ENCODE results near the gene PEDS1.
"Not testable (repeated sequence)": the region's sequence is repeated elsewhere in the genome, so short reads cannot be mapped to it uniquely, and the experiment has no call there.

The PEDS1 gene

DNA sequence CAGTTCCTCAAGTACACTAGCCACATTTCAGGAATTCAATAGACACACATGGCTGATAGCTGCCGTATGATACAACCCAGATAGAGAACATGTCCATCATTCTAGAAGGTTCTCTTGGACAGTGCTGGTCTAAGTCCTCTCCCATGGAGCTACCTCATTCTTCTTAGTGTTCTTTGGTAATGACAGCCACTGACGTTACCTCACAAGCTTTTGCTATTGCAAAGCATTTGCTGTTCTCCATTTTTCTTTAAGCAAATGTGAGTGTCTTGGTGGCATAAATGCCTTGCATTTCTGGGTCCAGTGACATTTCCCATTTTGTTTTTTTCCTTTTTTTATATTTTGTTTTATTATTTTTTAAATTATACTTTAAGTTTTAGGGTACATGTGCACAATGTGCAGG lies 28.8 kb upstream of the PEDS1 start:
- no peaks in the 10 kb centered on the region for H3K9me3 ChIP-seq (ENCODE audit: control insufficient read depth, insufficient read depth, low read depth, low read length)
- H3K27ac ChIP-seq (ENCODE audit: extremely low read depth, low read depth, low read length) = no peak overlapping the region
- no peaks in the 10 kb centered on the region; a peak in 1 of 3 replicates for H3K36me3 ChIP-seq (ENCODE audit: control insufficient read depth in 2 of 2, insufficient read depth in 1 of 2, low read length in 2 of 2)
- CTCF ChIA-PET = interaction anchor here (0.5 to 7.0 kb wide), 7 partner anchors 13 to 428 kb away, joined by 3 to 68 read pairs (median 4); no protein-coding TSS in a partner anchor
- peaks cover 4% of the 10 kb centered on the region; the same call in 1 of the 2 replicates for H3K4me1 ChIP-seq (ENCODE audit: control insufficient read depth, insufficient read depth, low read length)
- no peak overlapping the region for H3K4me3 ChIP-seq (ENCODE audit: low read depth, low read length)
- no peak for TF ChIP-seq ZNF548 (tag by site-specific recombination; IDR thresholded peaks at IDR 0.05)
- TF ChIP-seq ZNF560 (tag by site-specific recombination; IDR thresholded peaks at IDR 0.05; ENCODE audit: borderline replicate concordance) = no peak
- TF ChIP-seq ZNF596 (tag by site-specific recombination; IDR thresholded peaks at IDR 0.05) = no peak
- TF ChIP-seq ZNF362 (tag by site-specific recombination; IDR thresholded peaks at IDR 0.05) = no peak
- TF ChIP-seq, protein P1, sequence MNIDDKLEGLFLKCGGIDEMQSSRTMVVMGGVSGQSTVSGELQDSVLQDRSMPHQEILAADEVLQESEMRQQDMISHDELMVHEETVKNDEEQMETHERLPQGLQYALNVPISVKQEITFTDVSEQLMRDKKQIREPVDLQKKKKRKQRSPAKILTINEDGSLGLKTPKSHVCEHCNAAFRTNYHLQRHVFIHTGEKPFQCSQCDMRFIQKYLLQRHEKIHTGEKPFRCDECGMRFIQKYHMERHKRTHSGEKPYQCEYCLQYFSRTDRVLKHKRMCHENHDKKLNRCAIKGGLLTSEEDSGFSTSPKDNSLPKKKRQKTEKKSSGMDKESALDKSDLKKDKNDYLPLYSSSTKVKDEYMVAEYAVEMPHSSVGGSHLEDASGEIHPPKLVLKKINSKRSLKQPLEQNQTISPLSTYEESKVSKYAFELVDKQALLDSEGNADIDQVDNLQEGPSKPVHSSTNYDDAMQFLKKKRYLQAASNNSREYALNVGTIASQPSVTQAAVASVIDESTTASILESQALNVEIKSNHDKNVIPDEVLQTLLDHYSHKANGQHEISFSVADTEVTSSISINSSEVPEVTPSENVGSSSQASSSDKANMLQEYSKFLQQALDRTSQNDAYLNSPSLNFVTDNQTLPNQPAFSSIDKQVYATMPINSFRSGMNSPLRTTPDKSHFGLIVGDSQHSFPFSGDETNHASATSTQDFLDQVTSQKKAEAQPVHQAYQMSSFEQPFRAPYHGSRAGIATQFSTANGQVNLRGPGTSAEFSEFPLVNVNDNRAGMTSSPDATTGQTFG (tag by site-specific recombination; IDR thresholded peaks at IDR 0.05; ENCODE audit: borderline replicate concordance) = no peak
- POLR2A ChIA-PET = no interaction called here

DNA sequence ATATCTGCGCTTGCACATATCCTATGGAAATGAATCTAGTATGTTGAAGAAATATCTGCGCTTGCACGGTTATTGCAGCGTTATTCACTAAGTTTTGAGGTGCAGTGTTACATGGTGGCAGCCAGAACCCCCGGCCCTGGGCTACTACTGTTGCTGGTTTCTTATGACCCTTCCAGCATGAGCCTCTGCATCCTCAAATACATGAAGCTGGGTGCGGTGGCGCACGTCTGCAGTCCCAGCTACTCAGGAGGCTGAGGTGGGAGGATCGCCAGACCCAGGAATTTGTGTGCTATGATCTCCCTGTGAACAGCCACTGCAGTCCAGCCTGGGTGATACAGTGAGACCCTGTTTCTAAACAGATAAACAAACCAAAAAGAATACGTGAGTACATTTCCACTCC lies 27.8 kb upstream of the PEDS1 start:
- H3K27ac ChIP-seq (ENCODE audit: extremely low read depth, low read depth, low read length) = no peak overlapping the region
- TF ChIP-seq, protein P2, sequence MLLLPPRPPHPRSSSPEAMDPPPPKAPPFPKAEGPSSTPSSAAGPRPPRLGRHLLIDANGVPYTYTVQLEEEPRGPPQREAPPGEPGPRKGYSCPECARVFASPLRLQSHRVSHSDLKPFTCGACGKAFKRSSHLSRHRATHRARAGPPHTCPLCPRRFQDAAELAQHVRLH (tag by site-specific recombination; IDR thresholded peaks at IDR 0.05) = no peak
- TF ChIP-seq, protein P3, sequence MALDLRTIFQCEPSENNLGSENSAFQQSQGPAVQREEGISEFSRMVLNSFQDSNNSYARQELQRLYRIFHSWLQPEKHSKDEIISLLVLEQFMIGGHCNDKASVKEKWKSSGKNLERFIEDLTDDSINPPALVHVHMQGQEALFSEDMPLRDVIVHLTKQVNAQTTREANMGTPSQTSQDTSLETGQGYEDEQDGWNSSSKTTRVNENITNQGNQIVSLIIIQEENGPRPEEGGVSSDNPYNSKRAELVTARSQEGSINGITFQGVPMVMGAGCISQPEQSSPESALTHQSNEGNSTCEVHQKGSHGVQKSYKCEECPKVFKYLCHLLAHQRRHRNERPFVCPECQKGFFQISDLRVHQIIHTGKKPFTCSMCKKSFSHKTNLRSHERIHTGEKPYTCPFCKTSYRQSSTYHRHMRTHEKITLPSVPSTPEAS (tag by site-specific recombination; IDR thresholded peaks at IDR 0.05) = no peak
- TF ChIP-seq GLIS1 (tag by site-specific recombination; IDR thresholded peaks at IDR 0.05) = no peak
- TF ChIP-seq BCL11B (tag by site-specific recombination; IDR thresholded peaks at IDR 0.05; ENCODE audit: low read depth) = no peak
- no peak for TF ChIP-seq ZNF513 (tag by site-specific recombination; IDR thresholded peaks at IDR 0.05)
- no peak for TF ChIP-seq ZNF747 (tag by site-specific recombination; IDR thresholded peaks at IDR 0.05)
- TF ChIP-seq ZFP37 (tag by site-specific recombination; IDR thresholded peaks at IDR 0.05) = no peak
- ChIA-PET CTCF (interaction anchor here (0.6 to 7.0 kb wide), 8 partner anchors 12 to 393 kb away, joined by 3 to 68 read pairs (median 4); no protein-coding TSS in a partner anchor), POLR2A (no interaction called here)
- H3K36me3 ChIP-seq (ENCODE audit: control insufficient read depth in 2 of 2, insufficient read depth in 1 of 2, low read length in 2 of 2) = no peaks in the 10 kb centered on the region; a peak in 1 of 3 replicates
- H3K4me1 ChIP-seq (ENCODE audit: control insufficient read depth, insufficient read depth, low read length) = no peaks in the 10 kb centered on the region
- no peaks in the 10 kb centered on the region for H3K9me3 ChIP-seq (ENCODE audit: control insufficient read depth, insufficient read depth, low read depth, low read length)
- H3K4me3 ChIP-seq (ENCODE audit: low read depth, low read length) = no peak overlapping the region

DNA sequence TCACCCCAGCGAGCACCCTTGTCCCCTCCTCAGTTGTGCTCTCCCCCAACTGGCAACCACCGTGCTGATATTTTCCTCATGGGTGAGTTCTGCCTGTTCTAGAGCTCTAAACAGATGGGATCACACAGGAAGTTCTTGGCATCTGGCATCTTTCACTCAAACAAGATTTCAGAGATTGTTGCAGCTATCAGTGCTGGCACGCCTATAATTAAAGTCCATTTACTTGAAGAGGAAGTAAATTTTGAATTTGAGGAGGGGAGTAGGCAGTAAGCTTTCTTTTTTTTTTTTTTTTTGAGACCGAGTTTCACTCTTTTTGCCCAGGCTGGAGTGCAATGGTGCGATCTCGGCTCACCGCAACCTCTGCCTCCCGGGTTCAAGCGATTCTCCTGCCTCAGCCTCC lies 25.1 kb upstream of the PEDS1 start:
- H3K36me3 ChIP-seq (ENCODE audit: control insufficient read depth in 2 of 2, insufficient read depth in 1 of 2, low read length in 2 of 2); H3K4me3 ChIP-seq (ENCODE audit: low read depth, low read length); H3K27ac ChIP-seq (ENCODE audit: extremely low read depth, low read depth, low read length); H3K9me3 ChIP-seq (ENCODE audit: control insufficient read depth, insufficient read depth, low read depth, low read length); H3K4me1 ChIP-seq (ENCODE audit: control insufficient read depth, insufficient read depth, low read length): not testable (repeated sequence)
- ChIA-PET CTCF (interaction anchor here (0.5 to 7.0 kb wide), 22 partner anchors 10 to 612 kb away, joined by 3 to 68 read pairs (median 4); partner anchors contain the start of gene PEDS1), POLR2A (interaction anchor here (0.6 to 0.7 kb wide), 3 partner anchors 22 to 222 kb away, joined by 4 to 5 read pairs (median 4); no protein-coding TSS in a partner anchor)
- TF ChIP-seq ZBTB17 (tag by site-specific recombination; IDR thresholded peaks at IDR 0.05) = peak; percentile 39; the same call in 1 of the 2 replicates
